ENCODE measurements around the gene ART5. TPM values are rescaled to one million over a fixed set of nuclear protein-coding genes. Genes with fewer than 3 reads are reported as not detected.
"Not testable (repeated sequence)": the region's sequence is repeated elsewhere in the genome, so short reads cannot be mapped to it uniquely, and the experiment has no call there.

Gene ART5
- total and polyA plus RNA-seq, 2 donors = 0.09 to 0.39 TPM

DNA sequence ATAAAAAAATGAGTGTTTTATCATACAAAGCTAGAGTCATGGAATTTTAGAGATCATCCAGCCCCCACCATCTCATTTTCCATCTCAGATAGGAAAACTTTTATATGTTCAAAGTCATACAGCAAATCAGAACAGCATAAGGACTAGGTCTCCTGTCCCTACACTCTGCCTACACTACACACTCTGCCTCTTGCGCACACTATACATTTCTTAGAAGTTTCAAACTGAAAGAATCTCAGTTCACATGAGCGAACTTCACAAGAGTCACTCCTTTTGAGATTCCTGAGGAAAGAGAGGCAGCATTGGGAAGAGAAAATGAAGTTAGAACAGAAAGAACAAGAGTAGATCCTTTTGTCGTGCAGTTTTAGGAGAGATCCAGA lies 36.5 kb downstream of the ART5 start:
- no peak overlapping the region for H3K4me3 ChIP-seq (ENCODE audit: low read length in 2 of 2)
- peaks cover 0 to 2% of the 10 kb centered on the region in 2 donors for H3K27me3 ChIP-seq (ENCODE audit: control insufficient read depth in 2 of 2, insufficient read depth in 1 of 2, low read length in 1 of 2)
- H3K27ac ChIP-seq (ENCODE audit: low read depth in 1 of 2, low read length in 1 of 2) = no peak overlapping the region
- H3K36me3 ChIP-seq (ENCODE audit: control insufficient read depth in 2 of 2, insufficient read depth in 2 of 2, low read length in 1 of 2) = no peaks in the 10 kb centered on the region
- H3K9me3 ChIP-seq (ENCODE audit: control insufficient read depth in 2 of 2, insufficient read depth in 1 of 2, low read length in 1 of 2) = no peaks in the 10 kb centered on the region
- 97% methylated on average over 3 of the region's 3 CpGs for WGBS
- DNase-seq (ENCODE audit: low read depth in 6 of 9, low spot score in 9 of 9) = no peak
- H3K4me1 ChIP-seq (ENCODE audit: control insufficient read depth in 2 of 2, insufficient read depth in 2 of 2, low read length in 2 of 2) = no peaks in the 10 kb centered on the region

- Histone ChIP-seq H3K27ac (ENCODE audit: low read depth in 1 of 2, low read length in 1 of 2) (no peak overlapping the region), H3K27me3 (ENCODE audit: control insufficient read depth in 2 of 2, insufficient read depth in 1 of 2, low read length in 1 of 2) (peaks cover 0 to 2% of the 10 kb centered on the region in 2 donors), H3K9me3 (ENCODE audit: control insufficient read depth in 2 of 2, insufficient read depth in 1 of 2, low read length in 1 of 2) (no peaks in the 10 kb centered on the region), H3K4me1 (ENCODE audit: control insufficient read depth in 2 of 2, insufficient read depth in 2 of 2, low read length in 2 of 2) (no peaks in the 10 kb centered on the region), H3K36me3 (ENCODE audit: control insufficient read depth in 2 of 2, insufficient read depth in 2 of 2, low read length in 1 of 2) (no peaks in the 10 kb centered on the region), H3K4me3 (ENCODE audit: low read length in 2 of 2) (no peak overlapping the region)
- DNase-seq (ENCODE audit: low read depth in 6 of 9, low spot score in 9 of 9) = no peak
- WGBS = 76% methylated on average over 3 of the region's 3 CpGs
These were observed 37.6 kb downstream of the ART5 start for GRCh38 chr11:3604167-3604566.

- not testable (repeated sequence) for H3K4me3 ChIP-seq (ENCODE audit: low read length in 2 of 2); H3K4me1 ChIP-seq (ENCODE audit: control insufficient read depth in 2 of 2, insufficient read depth in 2 of 2, low read length in 2 of 2); H3K9me3 ChIP-seq (ENCODE audit: control insufficient read depth in 2 of 2, insufficient read depth in 1 of 2, low read length in 1 of 2); H3K36me3 ChIP-seq (ENCODE audit: control insufficient read depth in 2 of 2, insufficient read depth in 2 of 2, low read length in 1 of 2); DNase-seq (ENCODE audit: low read depth in 6 of 9, low spot score in 9 of 9); H3K27me3 ChIP-seq (ENCODE audit: control insufficient read depth in 2 of 2, insufficient read depth in 1 of 2, low read length in 1 of 2); H3K27ac ChIP-seq (ENCODE audit: low read depth in 1 of 2, low read length in 1 of 2)
- WGBS = 94% methylated on average over 10 of the region's 10 CpGs
These were observed 41.6 kb downstream of the ART5 start for GRCh38 chr11:3600201-3600600.

GRCh38 chr11:3597743-3598142 lies 44.0 kb downstream of the ART5 start:
- 98% methylated on average over 15 of the region's 15 CpGs for WGBS
- not testable (repeated sequence) for H3K9me3 ChIP-seq (ENCODE audit: control insufficient read depth in 2 of 2, insufficient read depth in 1 of 2, low read length in 1 of 2); H3K4me3 ChIP-seq (ENCODE audit: low read length in 2 of 2); H3K4me1 ChIP-seq (ENCODE audit: control insufficient read depth in 2 of 2, insufficient read depth in 2 of 2, low read length in 2 of 2); DNase-seq (ENCODE audit: low read depth in 6 of 9, low spot score in 9 of 9); H3K27ac ChIP-seq (ENCODE audit: low read depth in 1 of 2, low read length in 1 of 2); H3K36me3 ChIP-seq (ENCODE audit: control insufficient read depth in 2 of 2, insufficient read depth in 2 of 2, low read length in 1 of 2); H3K27me3 ChIP-seq (ENCODE audit: control insufficient read depth in 2 of 2, insufficient read depth in 1 of 2, low read length in 1 of 2)

DNA sequence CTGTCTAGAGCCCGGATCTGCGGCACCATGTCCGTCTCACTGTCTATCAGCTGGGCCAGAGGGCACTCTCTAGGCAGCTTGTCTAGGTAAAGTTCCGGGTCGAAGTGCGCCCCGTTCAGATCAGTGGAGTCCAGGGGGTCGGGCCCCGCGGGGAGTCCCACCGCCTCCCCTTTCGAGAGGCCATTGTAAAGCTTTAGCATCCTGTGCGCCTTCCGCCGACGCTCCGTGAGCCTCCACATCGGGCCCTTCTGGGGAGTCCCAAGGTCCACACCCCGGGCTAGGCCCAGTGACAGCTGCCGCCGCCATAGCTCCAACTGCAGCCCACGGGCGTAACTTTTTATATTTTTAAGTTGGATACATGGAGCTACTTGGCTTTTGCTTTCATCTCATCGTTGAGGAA lies 50.5 kb downstream of the ART5 start:
- H3K27ac ChIP-seq (ENCODE audit: low read depth in 1 of 2, low read length in 1 of 2); H3K36me3 ChIP-seq (ENCODE audit: control insufficient read depth in 2 of 2, insufficient read depth in 2 of 2, low read length in 1 of 2); H3K27me3 ChIP-seq (ENCODE audit: control insufficient read depth in 2 of 2, insufficient read depth in 1 of 2, low read length in 1 of 2); DNase-seq (ENCODE audit: low read depth in 6 of 9, low spot score in 9 of 9); H3K9me3 ChIP-seq (ENCODE audit: control insufficient read depth in 2 of 2, insufficient read depth in 1 of 2, low read length in 1 of 2); H3K4me1 ChIP-seq (ENCODE audit: control insufficient read depth in 2 of 2, insufficient read depth in 2 of 2, low read length in 2 of 2); H3K4me3 ChIP-seq (ENCODE audit: low read length in 2 of 2): not testable (repeated sequence)
- 98% methylated on average over 24 of the region's 24 CpGs for WGBS

- not testable (repeated sequence) for H3K27ac ChIP-seq (ENCODE audit: low read depth in 1 of 2, low read length in 1 of 2); DNase-seq (ENCODE audit: low read depth in 6 of 9, low spot score in 9 of 9); H3K36me3 ChIP-seq (ENCODE audit: control insufficient read depth in 2 of 2, insufficient read depth in 2 of 2, low read length in 1 of 2); H3K27me3 ChIP-seq (ENCODE audit: control insufficient read depth in 2 of 2, insufficient read depth in 1 of 2, low read length in 1 of 2); H3K9me3 ChIP-seq (ENCODE audit: control insufficient read depth in 2 of 2, insufficient read depth in 1 of 2, low read length in 1 of 2); H3K4me1 ChIP-seq (ENCODE audit: control insufficient read depth in 2 of 2, insufficient read depth in 2 of 2, low read length in 2 of 2); H3K4me3 ChIP-seq (ENCODE audit: low read length in 2 of 2)
- 79% methylated on average over 2 of the region's 2 CpGs for WGBS
These were observed 51.6 kb downstream of the ART5 start for GRCh38 chr11:3590193-3590592.

DNA sequence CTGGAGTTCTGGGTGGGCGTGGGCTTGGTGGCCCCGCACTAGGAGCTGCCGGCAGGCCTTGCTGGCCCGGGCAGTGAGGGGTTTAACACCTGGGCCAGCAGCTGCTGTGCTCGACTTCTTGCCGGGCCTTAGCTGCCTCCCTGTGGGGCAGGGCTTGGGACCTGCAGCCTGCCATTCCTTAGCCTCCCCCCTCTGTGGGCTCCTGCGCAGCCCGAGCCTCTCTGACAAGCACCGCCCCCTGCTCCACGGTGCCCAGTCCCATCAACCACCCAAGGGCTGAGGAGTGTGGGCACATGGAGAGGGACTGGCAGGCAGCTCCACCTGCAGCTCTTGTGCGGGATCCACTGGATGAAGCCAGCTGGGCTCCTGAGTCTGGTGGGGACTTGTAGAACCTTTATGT lies 53.0 kb downstream of the ART5 start:
- not testable (repeated sequence) for H3K9me3 ChIP-seq (ENCODE audit: control insufficient read depth in 2 of 2, insufficient read depth in 1 of 2, low read length in 1 of 2); H3K4me1 ChIP-seq (ENCODE audit: control insufficient read depth in 2 of 2, insufficient read depth in 2 of 2, low read length in 2 of 2); DNase-seq (ENCODE audit: low read depth in 6 of 9, low spot score in 9 of 9); H3K36me3 ChIP-seq (ENCODE audit: control insufficient read depth in 2 of 2, insufficient read depth in 2 of 2, low read length in 1 of 2); H3K4me3 ChIP-seq (ENCODE audit: low read length in 2 of 2); H3K27me3 ChIP-seq (ENCODE audit: control insufficient read depth in 2 of 2, insufficient read depth in 1 of 2, low read length in 1 of 2); H3K27ac ChIP-seq (ENCODE audit: low read depth in 1 of 2, low read length in 1 of 2)
- 90% methylated on average over 11 of the region's 11 CpGs for WGBS

Other genes starting within 250 kb of the ART5 start
- gene ART1, start 3.1 kb upstream of the ART5 start, total RNA-seq = not detected
- 0.02 TPM for gene ART1, start 3.1 kb upstream of the ART5 start, polyA plus RNA-seq
- gene CHRNA10, start 29.4 kb upstream of the ART5 start, total RNA-seq = 0.76 TPM
- gene CHRNA10, start 29.4 kb upstream of the ART5 start, polyA plus RNA-seq = 2.7 TPM
- 59.0 TPM for gene NUP98, start 155.6 kb upstream of the ART5 start, total RNA-seq
- 23.0 TPM for gene NUP98, start 155.6 kb upstream of the ART5 start, polyA plus RNA-seq
- 10.5 TPM for gene PGAP2, start 166.6 kb upstream of the ART5 start, total RNA-seq
- gene PGAP2, start 166.6 kb upstream of the ART5 start, polyA plus RNA-seq = 24.0 TPM
- 35.1 TPM for gene RHOG, start 199.0 kb upstream of the ART5 start, total RNA-seq
- gene RHOG, start 199.0 kb upstream of the ART5 start, polyA plus RNA-seq = 77.3 TPM
- gene STIM1, start 213.7 kb upstream of the ART5 start, total RNA-seq = 30.8 TPM
- gene STIM1, start 213.7 kb upstream of the ART5 start, polyA plus RNA-seq = 33.0 TPM

Data from thymus (tissue), 11 donors.